Stimulated activated naive CD8-positive, alpha-beta T cell treated with anti-CD3 and anti-CD28 coated beads, Interleukin-15, Interleukin-2, amounts not matched to agents 100 U/mL and 50 U/mL, for 24 hours (primary cell): Measurements from ENCODE around the gene SRGAP2B.
"Not testable (repeated sequence)": the region's sequence is repeated elsewhere in the genome, so short reads cannot be mapped to it uniquely, and the experiment has no call there.

ENCODE experiments used
- ATAC-seq: fragments of 150-1000 bp; cut with Tn5 transposase; one replicate; pipeline ENCODE4 v1.10.0; 2021
- DNase-seq: peaks from one replicate; pipeline ENCODE4 v3.0.0; 2021

The SRGAP2B gene

DNA sequence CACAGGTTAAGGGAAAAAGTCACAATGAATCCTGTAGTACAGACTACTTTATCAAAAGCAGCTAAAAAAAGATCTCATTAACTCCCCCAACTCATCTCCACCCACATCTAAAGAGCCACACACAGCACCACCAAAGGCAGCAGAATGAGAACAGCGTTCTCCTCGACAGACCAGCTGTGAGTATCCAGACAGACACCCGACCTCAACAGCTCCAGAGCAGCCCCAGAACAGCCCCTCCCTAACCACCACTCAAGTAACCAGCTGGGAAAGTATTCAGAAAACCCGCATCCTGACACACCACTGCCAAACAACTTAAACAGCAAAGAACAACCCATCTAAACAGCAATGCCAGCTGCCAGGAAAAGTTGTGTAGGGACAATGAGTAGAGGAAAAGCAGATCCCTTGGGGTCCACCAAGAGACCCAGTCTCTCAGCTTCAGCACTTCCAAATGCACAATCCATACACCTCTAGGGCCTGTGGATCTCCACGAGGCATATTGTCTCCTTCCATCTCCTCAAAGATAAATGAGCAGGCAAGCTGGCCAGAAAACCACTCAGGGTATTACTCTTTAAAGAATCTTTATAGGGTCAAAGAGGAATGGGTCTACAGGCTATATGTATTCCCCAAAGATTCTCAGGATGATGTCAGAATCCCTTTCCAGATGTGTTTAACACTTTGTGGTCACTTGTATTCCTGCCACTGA, 49.4 kb downstream of the SRGAP2B start:
- DNase-seq, ATAC-seq: not testable (repeated sequence)

DNA sequence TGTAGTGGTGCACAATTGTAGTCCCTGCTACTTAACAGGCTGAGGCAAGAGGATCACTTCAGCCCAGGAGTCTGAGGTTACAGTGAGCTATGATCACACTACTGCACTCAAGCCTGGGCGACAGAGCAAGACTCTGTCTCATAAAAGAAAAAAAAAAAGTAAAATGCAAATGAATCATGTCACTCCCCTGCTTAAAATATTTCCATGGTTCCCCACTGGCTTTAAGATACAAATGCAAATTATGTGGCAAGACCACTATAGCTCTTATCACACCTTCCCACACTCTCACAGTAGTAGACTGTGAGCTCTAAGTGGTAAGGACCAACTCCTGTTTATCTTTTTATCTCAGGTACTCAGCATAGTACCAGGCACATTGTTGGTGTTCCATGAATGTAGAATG, 53.6 kb downstream of the SRGAP2B start:
- not testable (repeated sequence) for DNase-seq
- peak; percentile 95 for ATAC-seq

DNA sequence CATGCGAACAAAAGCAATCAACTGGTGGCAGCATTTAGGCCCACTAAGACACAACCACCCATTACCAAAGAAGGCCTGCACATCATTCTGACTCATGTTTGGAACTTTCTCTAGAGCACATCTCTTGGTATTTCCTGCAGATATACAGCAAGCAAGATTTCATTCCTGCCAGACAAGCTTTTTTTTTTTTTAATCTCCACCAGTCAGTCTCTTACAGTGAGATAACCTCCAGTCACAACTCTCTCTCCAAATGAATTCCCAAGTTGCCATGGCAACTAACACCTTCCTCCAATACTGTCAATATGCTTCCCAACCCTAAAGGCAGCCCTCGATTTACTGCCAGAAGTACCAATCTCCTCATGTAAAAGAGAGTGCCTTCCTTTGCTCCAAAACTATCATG, 59.1 kb downstream of the SRGAP2B start:
- DNase-seq, result not testable (repeated sequence)
- ATAC-seq, result peak; percentile 49

DNA sequence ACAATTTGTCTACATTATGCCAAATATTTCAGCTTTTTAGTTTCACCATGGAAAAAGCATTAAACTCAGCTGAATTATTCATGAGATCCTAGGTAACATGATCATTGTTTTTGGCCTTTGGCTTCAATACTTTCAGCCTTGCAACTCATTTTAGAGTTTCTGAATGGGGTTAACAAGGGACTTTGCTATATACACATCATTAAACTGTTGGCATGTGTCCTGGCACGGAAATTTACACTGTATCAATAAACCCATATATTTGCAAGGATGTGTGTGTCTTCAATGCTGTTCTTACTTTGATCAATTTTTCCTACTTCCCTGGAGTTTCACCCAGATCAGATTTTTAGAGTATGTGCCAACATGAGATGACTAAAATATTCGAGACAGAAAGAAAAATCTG, 61.6 kb downstream of the SRGAP2B start:
- not testable (repeated sequence) for DNase-seq

DNA sequence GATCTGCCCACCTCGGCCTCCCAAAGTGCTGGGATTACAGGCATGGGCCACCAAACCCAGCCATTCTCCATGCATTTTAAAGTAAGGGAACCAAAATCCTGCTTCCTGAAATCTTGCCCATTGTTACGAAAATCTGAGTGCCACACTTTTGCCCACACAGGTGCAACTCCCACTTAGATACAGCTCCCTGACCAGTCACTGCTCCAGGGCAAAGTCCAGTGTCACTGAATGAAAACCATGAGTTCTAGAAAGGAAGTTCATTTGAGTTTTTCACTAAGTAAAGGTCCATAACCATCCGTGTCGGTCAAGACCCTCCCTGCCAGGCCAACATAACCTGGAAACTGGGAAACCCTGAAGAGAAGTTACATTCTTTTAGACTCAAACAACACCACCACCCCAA, 67.9 kb downstream of the SRGAP2B start:
- not testable (repeated sequence) for ATAC-seq, DNase-seq

More for the DNA sequence above, 61.6 kb downstream of the SRGAP2B start:
- not testable (repeated sequence) for ATAC-seq

DNA sequence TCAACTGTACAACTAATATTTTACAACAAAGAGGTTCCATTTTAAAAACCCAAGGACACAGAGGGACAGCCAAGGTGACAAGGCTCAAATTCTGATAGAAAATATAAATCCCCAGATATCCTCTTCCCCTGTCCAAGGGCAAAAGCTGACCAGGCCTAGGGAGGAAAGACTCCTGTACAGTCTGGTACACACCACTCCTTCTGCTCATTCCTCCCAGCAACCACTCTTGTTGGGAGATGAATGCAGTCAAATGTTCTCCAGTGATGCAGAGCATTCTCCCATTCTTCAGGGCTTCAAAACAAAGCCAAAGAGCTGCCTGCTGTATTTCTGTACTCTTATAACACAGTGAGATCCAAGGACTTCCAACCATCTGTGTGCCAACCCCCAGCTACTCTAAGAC, 69.8 kb downstream of the SRGAP2B start:
- ATAC-seq, DNase-seq: not testable (repeated sequence)

DNA sequence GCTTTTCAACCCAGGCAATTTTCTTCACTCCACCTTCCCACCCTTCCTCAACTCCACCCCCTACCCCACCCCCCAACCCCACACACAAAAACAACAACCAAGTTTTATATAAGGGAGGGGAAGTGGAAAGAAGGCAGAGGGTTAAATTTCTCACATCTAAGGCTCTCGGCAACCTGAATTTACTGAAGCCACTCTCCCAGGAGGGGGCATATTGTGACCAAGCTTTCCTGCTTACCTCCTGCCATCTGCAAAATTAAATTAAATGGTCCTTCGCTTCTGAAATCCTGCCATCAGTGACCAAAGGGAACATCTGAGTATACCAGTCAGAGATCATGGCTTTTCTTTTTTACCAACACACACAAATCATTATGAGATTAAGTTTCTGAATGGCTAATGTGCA, 72.9 kb downstream of the SRGAP2B start:
- not testable (repeated sequence) for ATAC-seq, DNase-seq

DNA sequence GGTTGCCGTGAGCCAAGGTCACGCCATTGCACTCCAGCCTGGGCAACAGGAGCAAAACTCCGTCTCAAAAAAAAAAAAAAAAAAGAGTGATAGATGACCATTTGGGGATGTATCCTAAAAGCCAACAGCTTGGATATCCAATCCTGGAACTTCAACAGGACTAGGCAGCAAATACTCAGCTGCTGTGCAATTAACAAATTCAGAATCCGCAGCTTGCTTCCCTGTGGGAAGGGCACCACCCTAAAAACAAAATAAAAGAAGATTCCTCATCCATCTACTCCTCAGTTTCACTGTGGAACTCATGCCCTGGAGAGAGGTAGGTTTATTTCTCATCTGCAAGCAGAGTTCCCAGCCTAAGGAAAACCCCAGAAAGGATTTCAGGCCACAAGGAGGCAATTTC, 73.4 kb downstream of the SRGAP2B start:
- not testable (repeated sequence) for ATAC-seq, DNase-seq

DNA sequence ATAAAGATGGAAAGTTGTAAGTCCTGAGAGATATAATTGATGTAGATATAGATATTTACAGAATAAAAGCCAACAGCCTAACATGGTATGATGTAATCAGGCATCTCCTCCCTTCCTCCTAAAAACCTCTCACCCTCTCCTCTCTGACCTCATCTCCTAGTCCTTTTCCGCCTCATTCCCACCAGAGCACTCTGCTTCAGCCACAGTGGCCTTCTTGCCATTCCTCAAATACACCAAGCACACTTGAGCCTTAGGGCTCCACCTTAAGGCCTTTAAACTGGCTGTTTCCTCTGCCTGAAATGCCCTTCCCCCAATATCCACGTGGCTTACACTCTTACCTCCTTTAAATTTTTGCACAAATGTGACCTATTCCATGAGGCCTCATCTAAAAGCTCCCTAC, 75.4 kb downstream of the SRGAP2B start:
- not testable (repeated sequence) for ATAC-seq, DNase-seq

DNA sequence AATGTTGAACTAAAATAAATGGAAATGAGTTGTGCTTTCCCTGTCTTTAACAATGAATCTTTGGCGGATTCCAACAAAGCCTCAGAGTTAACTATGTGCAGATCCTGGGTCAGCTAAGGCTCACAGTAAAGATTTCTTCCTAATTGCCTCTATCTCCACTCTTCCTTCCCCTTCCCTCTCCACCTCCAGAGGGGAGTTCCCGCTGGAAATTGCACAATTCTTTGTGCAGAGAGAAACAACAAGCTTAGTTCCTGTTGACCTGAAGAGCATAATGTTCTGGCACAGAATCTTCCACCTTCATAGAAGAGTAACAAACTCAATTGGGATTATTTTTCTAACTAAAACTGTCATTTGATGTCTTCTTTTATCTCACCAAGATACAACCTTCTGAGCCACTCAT, 77.4 kb downstream of the SRGAP2B start:
- ATAC-seq, DNase-seq: not testable (repeated sequence)

DNA sequence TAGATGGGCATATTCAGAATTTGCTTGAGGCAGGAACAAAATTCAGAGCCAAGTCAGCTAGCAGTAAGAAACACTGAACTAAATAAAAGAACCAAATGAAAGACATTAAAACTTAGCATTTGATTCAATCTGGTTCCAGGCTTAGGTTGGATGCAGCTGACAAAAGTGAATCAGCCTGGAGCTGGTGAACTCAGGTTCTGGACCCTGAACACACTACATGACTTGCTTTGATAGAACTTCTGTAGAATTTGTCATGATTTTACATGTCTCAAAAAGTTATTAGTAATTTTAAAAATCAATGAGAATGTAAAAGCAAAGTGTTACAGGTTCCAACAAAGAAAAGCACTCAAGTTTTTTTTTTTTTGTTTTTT, 78.7 kb downstream of the SRGAP2B start:
- DNase-seq, ATAC-seq: not testable (repeated sequence)

DNA sequence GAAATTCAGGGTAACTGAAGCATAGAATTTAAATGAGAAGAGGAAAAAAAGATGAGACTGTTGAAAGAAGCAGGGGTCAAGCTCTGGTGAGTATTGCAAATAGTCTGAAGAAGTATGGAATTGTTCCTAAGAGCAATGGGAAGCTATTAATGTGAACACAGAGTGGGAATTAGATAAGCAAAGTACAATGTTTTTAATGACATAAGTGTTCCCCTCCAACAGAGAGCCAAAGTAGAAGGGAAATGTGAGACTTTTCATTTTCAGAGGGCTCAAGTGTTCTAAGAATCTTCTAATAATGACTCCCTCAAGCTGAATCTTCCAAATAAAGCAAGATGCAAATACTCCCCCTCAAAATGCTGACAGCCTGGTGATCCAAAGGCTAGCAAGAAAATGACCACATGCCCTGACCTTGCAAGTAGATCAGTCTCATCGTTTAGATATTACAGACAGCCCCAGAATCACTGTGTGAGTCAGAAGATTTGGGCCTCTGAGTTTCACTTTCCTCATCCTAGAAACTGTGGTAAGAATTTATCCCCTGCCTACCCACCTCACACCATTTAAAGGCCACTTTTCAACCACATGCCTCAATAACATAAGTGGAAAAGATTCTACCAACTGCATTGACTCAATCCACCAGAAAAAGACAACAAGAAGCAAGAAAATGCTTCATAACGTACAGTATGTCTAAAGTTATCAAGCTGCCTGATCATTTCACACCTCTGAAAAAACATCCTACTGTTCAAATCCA, 79.2 kb downstream of the SRGAP2B start:
- peak; percentile 94 for ATAC-seq

DNA sequence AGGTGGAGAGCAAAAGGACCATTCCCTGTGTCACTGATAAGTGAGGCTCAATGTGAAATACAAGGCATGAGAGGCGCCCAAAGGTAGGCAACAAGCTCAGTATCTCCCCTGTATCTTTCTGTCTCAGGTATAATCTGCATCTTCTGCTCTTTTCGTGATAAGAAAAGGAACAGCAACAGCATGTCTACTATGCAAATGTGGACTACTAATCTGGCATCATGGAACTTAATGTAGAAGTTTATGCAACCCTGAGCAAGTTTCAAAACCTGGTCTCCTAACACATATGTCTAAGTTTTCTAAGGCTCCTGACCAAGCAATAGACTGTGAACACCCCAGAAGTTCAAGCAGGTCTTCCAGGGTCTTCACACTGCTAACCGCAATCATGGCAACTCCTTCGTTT, 81.8 kb downstream of the SRGAP2B start:
- not testable (repeated sequence) for DNase-seq, ATAC-seq

More for the DNA sequence above, 79.2 kb downstream of the SRGAP2B start:
- not testable (repeated sequence) for DNase-seq

DNA sequence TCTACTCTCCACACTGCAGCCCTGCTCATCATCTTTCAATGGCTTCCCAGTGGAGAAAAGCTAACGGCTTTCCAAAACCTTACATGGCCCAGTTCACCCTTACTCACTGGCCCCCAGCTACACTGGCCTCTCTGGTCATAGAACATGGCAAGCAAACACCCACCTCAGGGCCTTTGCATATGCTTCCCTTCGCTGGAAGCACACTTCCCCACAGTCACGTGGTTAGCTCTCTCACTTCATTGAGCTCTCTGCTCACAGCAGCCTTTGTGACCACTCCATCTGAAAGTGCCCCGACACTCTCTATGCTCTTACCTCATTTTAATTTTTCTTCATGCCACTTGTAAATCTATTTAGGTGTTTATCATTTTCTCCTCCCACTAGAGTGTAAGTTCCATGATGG, 83.3 kb downstream of the SRGAP2B start:
- not testable (repeated sequence) for DNase-seq, ATAC-seq

DNA sequence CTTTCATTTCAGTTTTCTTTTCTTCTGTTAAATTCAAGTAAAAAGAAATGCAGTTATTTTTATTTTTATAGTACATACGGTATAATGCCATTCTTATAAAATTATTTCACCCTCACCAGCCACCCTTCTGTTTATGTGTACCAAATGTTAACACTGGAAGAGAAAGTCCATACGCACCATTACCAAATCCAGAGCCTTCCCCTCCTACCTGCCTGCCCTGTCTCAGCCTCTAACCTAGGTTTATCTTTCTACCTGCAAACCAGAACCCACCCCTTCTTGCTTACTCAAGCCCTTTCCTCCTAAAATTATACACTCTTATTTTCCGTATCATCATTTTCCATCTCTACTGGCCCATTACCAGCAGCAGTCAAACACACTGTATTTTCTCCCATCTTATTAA, 84.5 kb downstream of the SRGAP2B start:
- not testable (repeated sequence) for DNase-seq, ATAC-seq

DNA sequence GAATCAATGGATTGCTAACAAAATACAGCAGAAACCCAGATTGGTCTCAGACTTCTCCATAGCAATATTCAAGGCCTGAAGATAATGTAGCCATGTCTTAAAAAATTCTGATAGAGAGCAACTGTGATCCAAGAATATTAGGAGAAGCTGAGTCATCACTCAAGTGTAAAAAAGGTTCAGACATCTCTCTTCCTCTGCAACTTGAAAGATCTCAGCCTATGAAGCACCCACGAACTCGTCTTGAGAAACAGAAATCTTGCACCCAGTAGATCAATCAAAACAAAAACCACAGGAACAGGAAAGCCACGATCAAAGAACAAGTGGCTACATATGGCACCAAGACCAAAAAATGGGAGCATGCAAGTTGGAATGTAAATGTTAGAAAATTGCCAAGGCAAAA, 85.2 kb downstream of the SRGAP2B start:
- DNase-seq, result not testable (repeated sequence)
- peak; percentile 59 for ATAC-seq

DNA sequence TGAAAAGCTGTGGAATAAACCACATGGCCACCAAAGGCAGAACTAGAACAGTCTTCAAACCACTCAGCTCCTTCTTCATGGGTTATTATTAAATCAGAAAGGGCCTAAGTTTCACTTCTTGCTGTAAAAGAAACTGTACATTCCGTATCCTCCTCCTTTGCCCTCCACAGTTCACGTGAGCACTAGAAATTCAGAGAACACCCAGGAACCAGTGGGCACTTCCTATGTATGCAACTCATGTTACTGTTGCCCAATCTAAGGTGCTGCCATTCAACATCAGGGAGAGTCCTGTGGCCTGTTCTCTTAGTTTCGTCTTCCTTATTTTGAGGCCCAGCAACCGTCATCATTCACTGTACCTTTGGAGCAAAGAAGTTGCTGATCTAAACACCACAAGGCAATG, 86.7 kb downstream of the SRGAP2B start:
- DNase-seq, result not testable (repeated sequence)
- peak; percentile 54 for ATAC-seq

DNA sequence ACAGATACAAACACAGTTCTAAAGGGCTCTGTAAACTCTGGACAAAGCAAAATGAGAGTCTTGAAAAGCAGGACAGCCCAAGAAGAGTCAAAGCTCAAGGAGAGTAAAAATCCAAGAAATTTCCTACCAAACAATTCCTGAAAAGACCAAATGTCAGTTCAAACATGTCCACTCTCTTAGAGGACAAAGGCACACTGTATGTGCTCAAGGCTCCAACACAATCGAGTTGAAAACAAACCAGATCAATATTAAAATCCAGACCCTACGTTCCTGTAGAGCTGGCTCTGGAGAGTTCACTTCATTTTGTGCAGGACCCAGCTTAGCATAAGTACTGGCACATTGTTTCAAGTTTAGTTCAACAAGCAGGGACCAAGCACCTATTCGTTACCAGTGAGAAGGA, 90.0 kb downstream of the SRGAP2B start:
- DNase-seq, result not testable (repeated sequence)

DNA sequence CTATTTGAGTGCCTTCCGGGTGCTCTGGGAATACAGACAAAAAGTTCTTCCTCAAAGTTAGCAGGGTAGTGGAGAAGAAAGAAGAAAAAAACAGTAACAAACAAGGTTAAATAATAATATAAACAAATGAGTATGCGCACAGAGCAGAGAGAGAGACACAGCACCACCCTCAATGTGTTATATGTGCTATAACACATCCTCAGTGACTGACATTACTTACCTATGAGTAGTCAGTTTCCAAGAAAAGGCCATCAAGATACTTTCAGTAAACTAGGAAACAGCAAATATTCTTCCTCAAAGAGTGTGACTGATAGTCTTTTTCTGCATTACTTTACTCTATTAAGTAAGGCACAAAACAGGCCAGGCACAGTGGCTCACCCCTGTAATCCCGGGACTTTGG, 93.7 kb downstream of the SRGAP2B start:
- ATAC-seq, DNase-seq: not testable (repeated sequence)

More for the DNA sequence above, 90.0 kb downstream of the SRGAP2B start:
- ATAC-seq, result not testable (repeated sequence)

DNA sequence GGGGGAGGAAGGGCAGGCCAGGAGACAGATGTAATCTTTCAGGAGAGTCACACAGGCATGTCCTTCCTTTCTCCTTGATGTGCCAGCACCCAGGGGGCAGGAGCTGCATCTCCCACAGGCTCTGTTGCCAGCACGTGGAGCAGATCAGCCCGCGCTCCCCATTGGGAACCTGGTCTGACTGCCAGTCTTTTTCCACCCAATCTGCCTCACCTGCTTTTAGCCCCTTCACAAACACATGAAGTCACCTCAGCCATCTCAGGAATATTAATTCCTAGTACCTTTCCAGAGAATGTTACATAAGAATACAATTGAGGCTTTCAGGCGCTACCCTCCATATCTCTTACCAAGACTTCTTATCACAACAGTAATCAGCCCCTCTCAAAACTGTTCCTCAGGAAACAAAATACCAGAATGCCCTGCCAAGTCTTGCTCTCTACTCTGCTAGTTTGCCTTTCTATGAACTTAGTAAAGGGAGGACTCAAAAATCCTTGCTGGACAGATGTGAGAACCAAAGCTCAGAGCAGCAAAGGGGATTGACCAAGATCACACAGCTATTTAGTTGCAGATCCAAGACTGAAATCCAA, 94.3 kb downstream of the SRGAP2B start:
- not testable (repeated sequence) for ATAC-seq, DNase-seq

DNA sequence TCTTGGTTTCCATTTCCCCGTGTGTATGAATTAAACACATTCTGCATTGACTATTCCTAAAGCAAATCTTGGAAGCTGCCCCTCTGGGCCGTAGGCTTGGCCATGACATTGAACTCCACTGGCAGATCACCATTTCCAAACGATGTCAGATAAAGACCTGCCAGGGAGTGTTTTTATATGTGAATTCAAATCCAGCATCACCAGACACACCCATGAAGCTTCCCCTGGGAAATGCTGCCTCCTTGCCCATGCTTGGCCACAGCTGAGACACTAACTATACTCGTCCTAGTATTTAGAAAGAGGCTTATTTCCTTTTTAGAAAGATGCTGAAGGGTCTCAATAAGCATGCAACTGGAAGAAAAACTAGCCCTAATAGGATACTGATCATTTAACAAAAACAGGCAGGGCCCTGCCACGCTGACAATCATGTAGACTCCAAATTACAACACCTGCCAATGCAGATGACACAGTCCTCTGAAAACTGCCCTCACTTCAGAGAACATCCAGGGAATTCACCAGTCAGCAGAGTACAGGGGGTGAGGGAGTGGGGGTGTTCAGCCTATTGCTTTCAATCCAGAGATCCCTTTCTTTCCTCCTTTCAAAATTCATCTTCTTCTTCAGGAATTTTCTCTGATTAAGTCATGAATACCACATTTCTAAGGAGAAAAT, 94.9 kb downstream of the SRGAP2B start:
- not testable (repeated sequence) for ATAC-seq, DNase-seq

DNA sequence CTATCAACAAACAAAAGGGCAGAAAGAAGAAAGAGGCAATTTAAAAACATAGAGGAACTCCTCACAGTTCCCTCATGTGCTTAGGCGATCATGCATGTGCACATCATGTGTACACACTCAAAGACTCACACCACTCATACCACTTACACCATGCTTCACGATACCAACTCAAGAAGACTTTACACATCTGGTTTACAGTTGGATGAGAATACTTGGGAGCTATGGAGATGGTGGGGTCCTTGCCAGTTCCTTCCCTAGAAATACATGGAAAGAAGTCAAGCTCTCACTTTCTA, 96.2 kb downstream of the SRGAP2B start:
- not testable (repeated sequence) for DNase-seq, ATAC-seq
